HG03439 (cell line): ENCODE measurements around the gene WDR37.

Experiments used
- ATAC-seq: cut with Tn5 transposase; IDR thresholded peaks from one replicate; pipeline ENCODE4 v1.9.1; 2021; ENCODE audit warnings: mild to moderate bottlenecking, moderate library complexity; ENCODE audit not compliant: unreplicated experiment

Gene WDR37

DNA sequence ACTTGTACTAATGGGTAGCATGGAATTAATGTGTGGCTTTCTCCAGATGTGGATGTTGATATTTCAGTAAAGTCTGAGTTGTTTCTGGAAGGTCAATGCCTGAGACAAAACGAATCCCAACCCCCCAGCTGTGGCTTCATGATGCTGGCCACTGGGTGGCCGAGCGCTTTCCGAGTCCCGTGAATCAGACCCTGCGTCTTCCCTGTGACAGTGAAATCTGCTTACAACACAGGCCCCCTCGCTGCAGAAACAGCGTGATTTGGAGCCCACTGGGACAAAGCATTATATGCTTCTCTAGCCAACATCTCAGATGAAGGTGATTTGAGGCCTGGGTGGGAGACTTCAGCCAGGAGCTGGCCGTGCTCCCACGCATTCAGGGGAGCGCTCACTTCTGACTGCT, 124.7 kb downstream of the WDR37 start:
- no peak for ATAC-seq
